ENCODE results near the gene COX20.

DNA sequence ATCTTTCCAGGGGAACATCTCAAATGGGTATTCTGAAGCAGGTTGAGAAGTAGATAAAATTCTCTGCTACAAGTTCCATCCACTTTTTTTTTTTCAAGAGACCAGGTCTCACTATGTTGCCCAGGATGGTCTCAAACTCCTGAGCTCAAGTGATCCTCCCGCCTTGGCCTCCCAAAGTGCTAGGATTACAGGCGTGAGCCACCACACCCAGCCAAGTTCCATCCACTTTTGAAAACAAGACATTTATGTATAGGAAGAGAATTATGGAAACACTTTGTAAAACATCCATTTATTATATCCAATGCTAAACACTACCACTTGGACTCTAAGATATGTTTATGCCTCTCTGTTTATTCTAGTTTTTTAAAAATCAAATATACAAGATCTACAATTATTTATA is 15.4 kb downstream of the COX20 start:
- TF ChIP-seq, protein P1, sequence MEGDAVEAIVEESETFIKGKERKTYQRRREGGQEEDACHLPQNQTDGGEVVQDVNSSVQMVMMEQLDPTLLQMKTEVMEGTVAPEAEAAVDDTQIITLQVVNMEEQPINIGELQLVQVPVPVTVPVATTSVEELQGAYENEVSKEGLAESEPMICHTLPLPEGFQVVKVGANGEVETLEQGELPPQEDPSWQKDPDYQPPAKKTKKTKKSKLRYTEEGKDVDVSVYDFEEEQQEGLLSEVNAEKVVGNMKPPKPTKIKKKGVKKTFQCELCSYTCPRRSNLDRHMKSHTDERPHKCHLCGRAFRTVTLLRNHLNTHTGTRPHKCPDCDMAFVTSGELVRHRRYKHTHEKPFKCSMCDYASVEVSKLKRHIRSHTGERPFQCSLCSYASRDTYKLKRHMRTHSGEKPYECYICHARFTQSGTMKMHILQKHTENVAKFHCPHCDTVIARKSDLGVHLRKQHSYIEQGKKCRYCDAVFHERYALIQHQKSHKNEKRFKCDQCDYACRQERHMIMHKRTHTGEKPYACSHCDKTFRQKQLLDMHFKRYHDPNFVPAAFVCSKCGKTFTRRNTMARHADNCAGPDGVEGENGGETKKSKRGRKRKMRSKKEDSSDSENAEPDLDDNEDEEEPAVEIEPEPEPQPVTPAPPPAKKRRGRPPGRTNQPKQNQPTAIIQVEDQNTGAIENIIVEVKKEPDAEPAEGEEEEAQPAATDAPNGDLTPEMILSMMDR (IDR thresholded peaks at IDR 0.05; ENCODE audit: low read depth, low read length, poor library complexity, severe bottlenecking), result no peak
- TF ChIP-seq EZH2phosphoT487 (IDR thresholded peaks at IDR 0.05; ENCODE audit: borderline replicate concordance, low read length), result no peak
